Mononuclear cell (primary cell): ENCODE results near the gene PER1. TPM values are rescaled to one million over a fixed set of nuclear protein-coding genes. Genes with fewer than 3 reads are reported as not detected.
A peak's percentile ranks its signal among the peaks of the same experiment; 100 is the strongest.

Experiments
- H3K27me3 ChIP-seq: 2 replicates; pipeline ENCODE4 v1.6.0; 2011; ENCODE audit warnings: low read length, control low read depth; ENCODE audit not compliant: insufficient read depth
- H3K4me1 ChIP-seq: 2 replicates; pipeline ENCODE4 v1.5.1; 2011; ENCODE audit warnings: mild to moderate bottlenecking, low read length, control low read depth; ENCODE audit not compliant: insufficient read depth
- H3K4me3 ChIP-seq: 2 replicates; pipeline ENCODE4 v1.5.1; 2011; ENCODE audit warnings: mild to moderate bottlenecking, low read length, moderate library complexity
- H3K9me3 ChIP-seq: 2 replicates; pipeline ENCODE4 v1.5.1; 2011; ENCODE audit warnings: low read depth, mild to moderate bottlenecking, control low read depth, low read length
- total RNA-seq: library from RNA; depleted of rRNA; stranded (reverse); fragments of >200 nt; gene quantifications from one replicate; pipeline ENCODE4 v1.2.3, GENCODE V29; 2012

PER1 gene, protein sequence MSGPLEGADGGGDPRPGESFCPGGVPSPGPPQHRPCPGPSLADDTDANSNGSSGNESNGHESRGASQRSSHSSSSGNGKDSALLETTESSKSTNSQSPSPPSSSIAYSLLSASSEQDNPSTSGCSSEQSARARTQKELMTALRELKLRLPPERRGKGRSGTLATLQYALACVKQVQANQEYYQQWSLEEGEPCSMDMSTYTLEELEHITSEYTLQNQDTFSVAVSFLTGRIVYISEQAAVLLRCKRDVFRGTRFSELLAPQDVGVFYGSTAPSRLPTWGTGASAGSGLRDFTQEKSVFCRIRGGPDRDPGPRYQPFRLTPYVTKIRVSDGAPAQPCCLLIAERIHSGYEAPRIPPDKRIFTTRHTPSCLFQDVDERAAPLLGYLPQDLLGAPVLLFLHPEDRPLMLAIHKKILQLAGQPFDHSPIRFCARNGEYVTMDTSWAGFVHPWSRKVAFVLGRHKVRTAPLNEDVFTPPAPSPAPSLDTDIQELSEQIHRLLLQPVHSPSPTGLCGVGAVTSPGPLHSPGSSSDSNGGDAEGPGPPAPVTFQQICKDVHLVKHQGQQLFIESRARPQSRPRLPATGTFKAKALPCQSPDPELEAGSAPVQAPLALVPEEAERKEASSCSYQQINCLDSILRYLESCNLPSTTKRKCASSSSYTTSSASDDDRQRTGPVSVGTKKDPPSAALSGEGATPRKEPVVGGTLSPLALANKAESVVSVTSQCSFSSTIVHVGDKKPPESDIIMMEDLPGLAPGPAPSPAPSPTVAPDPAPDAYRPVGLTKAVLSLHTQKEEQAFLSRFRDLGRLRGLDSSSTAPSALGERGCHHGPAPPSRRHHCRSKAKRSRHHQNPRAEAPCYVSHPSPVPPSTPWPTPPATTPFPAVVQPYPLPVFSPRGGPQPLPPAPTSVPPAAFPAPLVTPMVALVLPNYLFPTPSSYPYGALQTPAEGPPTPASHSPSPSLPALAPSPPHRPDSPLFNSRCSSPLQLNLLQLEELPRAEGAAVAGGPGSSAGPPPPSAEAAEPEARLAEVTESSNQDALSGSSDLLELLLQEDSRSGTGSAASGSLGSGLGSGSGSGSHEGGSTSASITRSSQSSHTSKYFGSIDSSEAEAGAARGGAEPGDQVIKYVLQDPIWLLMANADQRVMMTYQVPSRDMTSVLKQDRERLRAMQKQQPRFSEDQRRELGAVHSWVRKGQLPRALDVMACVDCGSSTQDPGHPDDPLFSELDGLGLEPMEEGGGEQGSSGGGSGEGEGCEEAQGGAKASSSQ (N-terminal part only)
- 250 TPM for total RNA-seq

- peak within 1 kb of the TSS; percentile 50 for H3K4me3 ChIP-seq
- H3K27me3 ChIP-seq: no peaks in the 10 kb centered on the region
- no peaks in the 10 kb centered on the region for H3K9me3 ChIP-seq
- H3K4me1 ChIP-seq: peaks cover 65% of the 10 kb centered on the region
These were observed at the start of gene PER1 for GRCh38 chr17:8152112-8152775. PER1 (minus strand) TSS chr17:8152404; CDS start chr17:8150706, 1,698 bp downstream.

DNA sequence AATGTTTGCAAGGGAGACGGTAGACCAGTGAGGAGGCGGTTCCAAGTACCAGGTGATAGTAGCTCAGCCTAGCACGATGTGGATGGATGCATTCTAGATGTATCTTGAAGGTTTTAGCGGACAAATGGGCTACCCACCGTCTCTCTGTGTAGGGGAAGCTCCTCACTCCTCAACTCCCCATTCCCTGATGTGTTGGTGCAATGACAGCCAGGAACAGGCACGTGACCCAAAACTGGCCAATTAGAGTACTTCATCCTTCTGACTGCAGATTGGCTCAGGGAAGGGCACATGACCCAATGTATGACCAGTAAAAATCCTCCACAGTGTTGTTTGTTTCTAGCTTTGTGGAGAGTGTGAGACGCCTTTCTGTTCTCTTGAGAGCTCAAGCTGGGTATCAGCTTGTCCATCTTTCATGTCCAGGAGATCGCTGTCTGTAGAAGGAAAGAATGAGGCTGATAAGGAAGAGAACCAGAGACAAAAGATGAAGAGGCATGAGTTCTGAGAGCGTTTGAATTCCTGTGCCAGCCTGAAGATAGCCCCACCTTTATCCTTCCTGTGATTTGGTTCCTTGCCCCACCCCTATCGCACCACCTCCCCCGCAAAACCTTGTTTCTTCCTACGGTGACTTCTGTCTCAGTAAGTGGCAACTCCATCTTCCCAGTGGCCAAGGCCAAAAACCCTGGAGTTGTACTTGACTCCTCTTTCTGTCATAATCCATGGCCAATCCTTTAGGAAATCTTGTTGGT, 40.0 kb upstream of the PER1 start:
- Histone ChIP-seq H3K4me1 (peaks cover 52% of the 10 kb centered on the region), H3K4me3 (peak overlapping the region; percentile 16), H3K27me3 (no peaks in the 10 kb centered on the region), H3K9me3 (no peaks in the 10 kb centered on the region)

DNA sequence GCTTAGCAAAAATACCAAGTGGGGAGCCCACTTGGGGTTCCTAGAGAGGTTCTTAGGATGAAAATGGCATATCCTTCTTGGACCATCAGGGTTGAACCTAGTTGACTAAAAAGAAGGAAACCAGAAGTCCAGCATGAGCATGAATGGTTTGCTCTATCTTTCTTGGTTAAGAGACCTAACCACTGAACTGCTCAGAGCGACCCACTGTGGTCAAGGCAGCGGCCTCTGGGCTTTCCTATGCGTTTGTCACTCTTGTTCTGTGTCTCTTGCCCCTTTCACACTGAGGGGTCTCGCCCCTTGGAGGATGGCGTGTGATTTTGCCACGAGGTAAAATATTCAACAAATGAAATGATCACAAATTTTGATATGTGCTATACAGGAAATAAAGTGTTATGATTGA, 38.3 kb upstream of the PER1 start:
- Histone ChIP-seq H3K9me3 (no peaks in the 10 kb centered on the region), H3K4me1 (peaks cover 62% of the 10 kb centered on the region), H3K27me3 (no peaks in the 10 kb centered on the region), H3K4me3 (peak overlapping the region; percentile 73)

- H3K4me1 ChIP-seq: peaks cover 66% of the 10 kb centered on the region
- peak within 1 kb of the TSS; percentile 73 for H3K4me3 ChIP-seq
- H3K9me3 ChIP-seq: no peaks in the 10 kb centered on the region
- no peaks in the 10 kb centered on the region for H3K27me3 ChIP-seq
These were observed 37.7 kb upstream of the PER1 start, which contains the start of gene BORCS6 for GRCh38 chr17:8189711-8190477. BORCS6 (minus strand) TSS chr17:8190180; CDS start chr17:8190140, 40 bp downstream.

- H3K4me3 ChIP-seq: peak overlapping the region; percentile 73
- H3K9me3 ChIP-seq: no peaks in the 10 kb centered on the region
- peaks cover 68% of the 10 kb centered on the region for H3K4me1 ChIP-seq
- no peaks in the 10 kb centered on the region for H3K27me3 ChIP-seq
These were observed 37.0 kb upstream of the PER1 start for GRCh38 chr17:8189041-8189710.

GRCh38 chr17:8188263-8188839, 36.1 kb upstream of the PER1 start:
- Histone ChIP-seq H3K9me3 (no peaks in the 10 kb centered on the region), H3K4me1 (peaks cover 68% of the 10 kb centered on the region), H3K27me3 (no peaks in the 10 kb centered on the region), H3K4me3 (peak overlapping the region; percentile 73)

DNA sequence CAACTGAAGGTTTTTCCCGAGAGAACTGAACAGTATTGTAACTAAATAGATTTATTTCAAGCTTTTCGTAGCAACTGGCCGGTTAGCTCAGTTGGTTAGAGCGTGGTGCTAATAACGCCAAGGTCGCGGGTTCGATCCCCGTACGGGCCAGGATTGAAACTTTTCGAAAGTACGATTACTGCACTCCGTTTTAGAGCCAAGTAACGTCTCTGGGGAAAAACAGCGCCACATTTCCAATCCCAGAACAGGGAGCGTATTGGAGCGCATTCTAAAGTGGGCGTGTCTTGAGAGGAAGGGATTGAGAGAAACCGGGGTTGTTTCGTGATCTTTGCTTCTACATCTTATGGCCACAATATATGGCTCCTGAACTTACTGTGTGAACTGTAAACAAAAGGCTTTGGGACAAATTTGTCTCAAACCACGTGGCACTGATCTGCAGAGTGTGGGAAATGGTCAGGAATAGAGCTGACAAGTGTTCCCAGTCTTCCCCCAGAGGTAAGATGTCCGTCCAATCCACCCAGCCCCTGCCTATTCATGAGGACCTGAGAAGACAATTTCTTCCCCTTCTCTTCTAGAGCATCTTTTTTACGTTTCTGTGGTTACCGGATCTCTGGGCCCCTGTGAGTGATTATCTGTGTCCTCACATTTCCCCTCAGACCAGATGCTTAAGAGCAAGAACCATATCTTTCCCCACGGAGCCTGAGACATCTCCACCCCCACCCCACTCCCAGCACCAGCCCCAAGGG, 35.5 kb upstream of the PER1 start:
- H3K4me1 ChIP-seq: peaks cover 61% of the 10 kb centered on the region
- H3K9me3 ChIP-seq: no peaks in the 10 kb centered on the region
- H3K4me3 ChIP-seq: peak overlapping the region; percentile 73
- H3K27me3 ChIP-seq: no peaks in the 10 kb centered on the region

DNA sequence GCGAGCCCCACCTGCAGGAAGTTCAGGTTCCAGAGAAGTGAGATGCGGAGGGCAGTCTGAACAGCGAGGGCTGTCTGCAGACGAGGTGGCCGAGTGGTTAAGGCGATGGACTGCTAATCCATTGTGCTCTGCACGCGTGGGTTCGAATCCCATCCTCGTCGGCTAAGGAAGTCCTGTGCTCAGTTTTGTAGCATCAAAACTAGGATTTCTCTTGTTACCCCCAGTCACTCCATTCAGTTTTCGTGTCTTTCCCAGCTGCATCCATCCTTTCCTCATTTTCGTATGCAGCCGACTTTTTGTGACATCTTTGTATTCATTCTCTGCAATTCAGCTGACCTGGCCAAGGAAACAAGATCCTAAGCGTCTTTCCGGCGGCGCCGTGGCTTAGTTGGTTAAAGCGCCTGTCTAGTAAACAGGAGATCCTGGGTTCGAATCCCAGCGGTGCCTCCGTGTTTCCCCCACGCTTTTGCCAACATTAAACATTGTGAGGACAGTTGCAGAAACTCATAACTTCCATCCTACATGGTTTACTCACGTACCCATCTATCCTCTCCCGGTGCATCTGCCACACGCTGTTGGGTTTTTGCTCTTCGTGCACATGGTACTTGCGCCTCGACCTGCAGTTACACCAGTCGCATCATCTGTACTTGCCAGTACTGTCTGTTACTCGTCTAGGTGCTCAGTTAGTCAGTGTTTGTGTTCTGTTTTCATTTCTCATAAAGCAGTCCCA, 34.7 kb upstream of the PER1 start:
- Histone ChIP-seq H3K9me3 (no peaks in the 10 kb centered on the region), H3K4me1 (peaks cover 54% of the 10 kb centered on the region), H3K4me3 (peak overlapping the region; percentile 61), H3K27me3 (no peaks in the 10 kb centered on the region)

GRCh38 chr17:8186446-8186786, 34.2 kb upstream of the PER1 start:
- Histone ChIP-seq H3K4me3 (peak overlapping the region; percentile 61), H3K4me1 (peaks cover 48% of the 10 kb centered on the region), H3K27me3 (no peaks in the 10 kb centered on the region), H3K9me3 (no peaks in the 10 kb centered on the region)

DNA sequence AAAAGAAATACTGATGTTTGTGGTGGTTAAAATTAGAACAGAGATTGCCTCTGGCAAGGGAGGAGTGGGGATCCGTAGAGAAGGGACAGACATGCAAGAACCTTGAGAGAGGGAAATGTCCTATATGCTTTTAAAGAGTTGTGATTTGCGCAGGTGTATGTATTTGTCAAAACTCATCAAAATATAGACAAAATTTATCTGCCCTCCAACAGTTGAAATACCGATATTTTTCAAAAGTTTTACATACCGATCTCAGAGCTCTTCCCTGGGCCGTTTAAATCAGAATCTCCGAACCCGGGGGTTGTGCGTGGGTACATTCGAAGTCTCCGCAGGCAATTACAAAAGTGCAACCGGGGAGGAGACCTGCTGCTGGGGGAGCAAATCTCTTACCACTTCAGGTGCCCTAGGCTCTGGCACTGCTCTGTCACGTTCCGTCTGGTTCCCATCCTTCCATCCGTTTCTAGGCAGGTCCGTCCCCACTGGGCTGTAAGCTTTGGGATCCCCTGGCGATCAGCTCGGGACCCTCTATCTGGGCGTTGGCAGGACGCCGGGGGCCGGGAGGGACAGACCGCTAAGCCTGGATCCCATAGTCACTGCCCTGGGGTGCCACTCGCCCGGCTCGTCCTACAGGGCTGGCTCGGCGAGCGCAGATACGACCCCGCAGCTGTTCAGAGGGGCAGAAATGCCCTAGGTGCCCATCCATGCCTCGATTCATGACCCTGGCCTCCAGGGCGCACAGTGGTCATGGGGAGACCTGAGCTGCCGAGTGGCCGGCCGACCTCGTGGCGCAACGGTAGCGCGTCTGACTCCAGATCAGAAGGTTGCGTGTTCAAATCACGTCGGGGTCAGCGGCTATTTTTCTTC, 33.6 kb upstream of the PER1 start:
- Histone ChIP-seq H3K27me3 (no peaks in the 10 kb centered on the region), H3K4me3 (peak overlapping the region; percentile 61), H3K4me1 (peaks cover 42% of the 10 kb centered on the region), H3K9me3 (no peaks in the 10 kb centered on the region)
